Measurements from ENCODE around the gene ZNHIT2.

The ZNHIT2 gene

DNA sequence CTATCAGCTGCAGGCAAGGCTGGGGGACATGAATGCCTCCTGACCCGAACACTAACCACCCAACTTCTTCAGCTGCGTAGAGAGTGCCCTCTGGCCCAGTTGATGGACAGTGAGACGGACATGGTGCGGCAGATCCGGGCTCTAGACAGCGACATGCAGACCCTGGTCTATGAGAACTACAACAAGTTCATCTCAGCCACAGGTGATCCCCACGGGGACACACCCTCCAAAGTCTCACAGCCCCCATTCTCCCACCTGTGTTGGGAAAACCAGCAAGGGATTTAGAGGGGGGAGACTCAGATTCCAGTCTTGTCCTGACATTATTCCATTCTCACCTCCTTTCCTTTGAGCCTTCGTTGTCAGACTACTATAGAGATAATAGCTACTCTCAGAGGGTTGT is 20.6 kb downstream of the ZNHIT2 start:
- Histone ChIP-seq H3K27me3 (replicated peaks in 2 of 5; ENCODE audit: control insufficient read depth in 4 of 5, insufficient read depth in 5 of 5, low read length in 4 of 5) (no peaks in the 10 kb centered on the region), H3K36me3 (ENCODE audit: control insufficient read depth in 4 of 4, insufficient read depth in 4 of 4, low read length in 3 of 4) (peaks cover 0 to 15% (median 10%) of the 10 kb centered on the region in 4 experiments), H3K4me1 (ENCODE audit: control extremely low read depth in 1 of 4, control insufficient read depth in 4 of 4, insufficient read depth in 4 of 4, low read length in 3 of 4) (peaks cover 4 to 15% (median 9%) of the 10 kb centered on the region in 4 experiments), H3K9me3 (ENCODE audit: control extremely low read depth in 1 of 5, control insufficient read depth in 4 of 5, insufficient read depth in 2 of 5, low read depth in 1 of 5, low read length in 4 of 5) (no peaks in the 10 kb centered on the region), H3K4me3 (ENCODE audit: control insufficient read depth in 1 of 7, extremely low read depth in 1 of 7, insufficient read depth in 4 of 7, low read depth in 2 of 7, low read length in 6 of 7) (peak overlapping the region in 6 of 7 experiments; percentile 62 to 91 (median 80)), H3K27ac (ENCODE audit: insufficient read depth in 1 of 2, low read depth in 1 of 2, low read length in 2 of 2, poor library complexity in 1 of 2, severe bottlenecking in 2 of 2) (peak overlapping the region; percentile 68 to 86)
- ChIA-PET CTCF (interaction anchor here (0.8 to 4.9 kb wide), 7 partner anchors 9 to 248 kb away, joined by 3 to 56 read pairs (median 4); partner anchors contain the start of genes ARL2 and TM7SF2), POLR2A (interaction anchor here (1.2 to 1.6 kb wide), 3 partner anchors 14 to 84 kb away, joined by 3 to 5 read pairs (median 5); partner anchors contain the start of gene TM7SF2)
- WGBS (ENCODE audit: insufficient coverage): 66% methylated on average over 5 of the region's 8 CpGs
- DNase-seq: no peak

GRCh38 chr11:65095974-65096806 is 21.3 kb downstream of the ZNHIT2 start, which contains the start of gene VPS51:
TSS of gene VPS51 (plus strand) at chr11:65096214. CDS start at chr11:65096251, 37 bp downstream.
- CTCF ChIA-PET: interaction anchor here (0.6 to 4.9 kb wide), 7 partner anchors 9 to 789 kb away, joined by 3 to 56 read pairs (median 3); partner anchors contain the start of gene TM7SF2

DNA sequence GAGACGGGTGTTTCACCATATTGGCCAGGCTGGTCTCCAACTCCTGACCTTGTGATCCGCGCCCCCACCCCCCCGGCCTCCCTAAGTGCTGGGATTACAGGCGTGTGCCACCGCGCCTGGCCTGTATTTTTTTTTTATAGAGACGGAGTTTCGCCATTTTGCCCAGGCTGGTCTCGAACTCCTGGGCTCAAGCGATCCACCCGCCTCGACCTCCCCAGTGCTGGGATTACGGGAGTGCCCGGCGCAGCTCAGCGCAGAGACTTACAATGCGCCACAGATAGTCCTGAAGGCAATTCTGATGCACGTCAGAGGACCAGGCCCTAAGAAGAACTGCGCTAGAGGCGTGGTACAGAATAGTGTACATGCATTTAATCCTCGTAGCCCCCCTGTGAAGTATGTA is 22.1 kb downstream of the ZNHIT2 start:
- ChIA-PET POLR2A (interaction anchor here (1.4 to 2.0 kb wide), 3 partner anchors 9 to 86 kb away, joined by 5 read pairs; partner anchors contain the start of gene TM7SF2), CTCF (interaction anchor here (0.6 to 4.9 kb wide), 4 partner anchors 10 to 789 kb away, joined by 3 to 56 read pairs (median 4); partner anchors contain the start of genes CDCA5, TM7SF2 and ZFPL1)
- Histone ChIP-seq H3K27me3 (replicated peaks in 2 of 5; ENCODE audit: control insufficient read depth in 4 of 5, insufficient read depth in 5 of 5, low read length in 4 of 5) (no peaks in the 10 kb centered on the region), H3K27ac (ENCODE audit: insufficient read depth in 1 of 2, low read depth in 1 of 2, low read length in 2 of 2, poor library complexity in 1 of 2, severe bottlenecking in 2 of 2) (peak overlapping the region; percentile 68 to 86), H3K36me3 (ENCODE audit: control insufficient read depth in 4 of 4, insufficient read depth in 4 of 4, low read length in 3 of 4) (peaks cover 0 to 13% (median 9%) of the 10 kb centered on the region in 4 experiments), H3K9me3 (ENCODE audit: control extremely low read depth in 1 of 5, control insufficient read depth in 4 of 5, insufficient read depth in 2 of 5, low read depth in 1 of 5, low read length in 4 of 5) (no peaks in the 10 kb centered on the region), H3K4me1 (ENCODE audit: control extremely low read depth in 1 of 4, control insufficient read depth in 4 of 4, insufficient read depth in 4 of 4, low read length in 3 of 4) (peaks cover 4 to 15% (median 9%) of the 10 kb centered on the region in 4 experiments), H3K4me3 (ENCODE audit: control insufficient read depth in 1 of 7, extremely low read depth in 1 of 7, insufficient read depth in 4 of 7, low read depth in 2 of 7, low read length in 6 of 7) (peak overlapping the region in 4 of 7 experiments; percentile 77 to 91 (median 82))
- 85% methylated on average over 21 of the region's 22 CpGs for WGBS (ENCODE audit: insufficient coverage)
- DNase-seq: no peak

More at GRCh38 chr11:65095974-65096806, 21.3 kb downstream of the ZNHIT2 start, which contains the start of gene VPS51:
- H3K4me1 ChIP-seq (ENCODE audit: control extremely low read depth in 1 of 4, control insufficient read depth in 4 of 4, insufficient read depth in 4 of 4, low read length in 3 of 4): peaks cover 4 to 15% (median 9%) of the 10 kb centered on the region in 4 experiments
- 0% methylated on average over 35 of the region's 52 CpGs for WGBS (ENCODE audit: insufficient coverage)
- H3K9me3 ChIP-seq (ENCODE audit: control extremely low read depth in 1 of 5, control insufficient read depth in 4 of 5, insufficient read depth in 2 of 5, low read depth in 1 of 5, low read length in 4 of 5): no peaks in the 10 kb centered on the region
- H3K27ac ChIP-seq (ENCODE audit: insufficient read depth in 1 of 2, low read depth in 1 of 2, low read length in 2 of 2, poor library complexity in 1 of 2, severe bottlenecking in 2 of 2): peak within 1 kb of the TSS; percentile 68 to 86
- H3K27me3 ChIP-seq (replicated peaks in 2 of 5; ENCODE audit: control insufficient read depth in 4 of 5, insufficient read depth in 5 of 5, low read length in 4 of 5): no peaks in the 10 kb centered on the region
- POLR2A ChIA-PET: interaction anchor here (1.2 to 2.0 kb wide), 4 partner anchors 10 to 85 kb away, joined by 3 to 5 read pairs (median 5); partner anchors contain the start of gene TM7SF2
- H3K4me3 ChIP-seq (ENCODE audit: control insufficient read depth in 1 of 7, extremely low read depth in 1 of 7, insufficient read depth in 4 of 7, low read depth in 2 of 7, low read length in 6 of 7): peak within 1 kb of the TSS; percentile 47 to 91 (median 78)
- peak; percentile 94 to 96 (median 96) for DNase-seq
- H3K36me3 ChIP-seq (ENCODE audit: control insufficient read depth in 4 of 4, insufficient read depth in 4 of 4, low read length in 3 of 4): peaks cover 0 to 13% (median 9%) of the 10 kb centered on the region in 4 experiments

DNA sequence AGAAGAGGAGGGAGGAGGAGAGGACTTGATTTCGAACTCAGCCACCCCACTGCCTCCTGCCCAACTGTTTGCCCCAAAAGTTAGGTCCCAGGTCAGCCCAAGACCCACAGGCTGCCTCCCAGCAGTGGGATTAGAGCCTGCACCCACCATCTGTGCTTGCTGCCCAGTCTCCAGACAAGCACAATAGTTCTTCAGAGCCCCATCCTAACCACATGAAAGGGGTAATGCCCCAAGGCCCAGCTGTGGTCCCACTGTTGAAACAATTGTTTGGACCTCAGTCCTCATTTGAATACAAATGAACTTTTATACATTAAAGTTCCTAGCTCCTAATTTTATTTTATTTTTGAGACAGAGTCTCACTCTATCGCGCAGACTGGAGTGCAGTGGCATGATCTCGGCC is 26.9 kb downstream of the ZNHIT2 start:
- no peak for DNase-seq
- Histone ChIP-seq H3K36me3 (ENCODE audit: control insufficient read depth in 4 of 4, insufficient read depth in 4 of 4, low read length in 3 of 4) (peaks cover 1 to 41% (median 32%) of the 10 kb centered on the region in 4 experiments), H3K4me3 (ENCODE audit: control insufficient read depth in 1 of 7, extremely low read depth in 1 of 7, insufficient read depth in 4 of 7, low read depth in 2 of 7, low read length in 6 of 7) (no peak overlapping the region), H3K9me3 (ENCODE audit: control extremely low read depth in 1 of 5, control insufficient read depth in 4 of 5, insufficient read depth in 2 of 5, low read depth in 1 of 5, low read length in 4 of 5) (no peaks in the 10 kb centered on the region), H3K27me3 (replicated peaks in 2 of 5; ENCODE audit: control insufficient read depth in 4 of 5, insufficient read depth in 5 of 5, low read length in 4 of 5) (no peaks in the 10 kb centered on the region), H3K27ac (ENCODE audit: insufficient read depth in 1 of 2, low read depth in 1 of 2, low read length in 2 of 2, poor library complexity in 1 of 2, severe bottlenecking in 2 of 2) (no peak overlapping the region), H3K4me1 (ENCODE audit: control extremely low read depth in 1 of 4, control insufficient read depth in 4 of 4, insufficient read depth in 4 of 4, low read length in 3 of 4) (peaks cover 0 to 2% (median under 1%) of the 10 kb centered on the region in 4 experiments)
- POLR2A ChIA-PET: no interaction called here
- WGBS (ENCODE audit: insufficient coverage): 94% methylated on average over 3 of the region's 4 CpGs
- CTCF ChIA-PET: interaction anchor here (1.0 kb wide), 2 partner anchors 11 to 15 kb away, joined by 3 read pairs; no protein-coding TSS in a partner anchor

GRCh38 chr11:65089621-65090020 is 27.9 kb downstream of the ZNHIT2 start:
- peaks cover 4 to 47% (median 35%) of the 10 kb centered on the region in 4 experiments for H3K36me3 ChIP-seq (ENCODE audit: control insufficient read depth in 4 of 4, insufficient read depth in 4 of 4, low read length in 3 of 4)
- no peak for DNase-seq
- no peaks in the 10 kb centered on the region for H3K9me3 ChIP-seq (ENCODE audit: control extremely low read depth in 1 of 5, control insufficient read depth in 4 of 5, insufficient read depth in 2 of 5, low read depth in 1 of 5, low read length in 4 of 5)
- H3K4me3 ChIP-seq (ENCODE audit: control insufficient read depth in 1 of 7, extremely low read depth in 1 of 7, insufficient read depth in 4 of 7, low read depth in 2 of 7, low read length in 6 of 7): no peak overlapping the region
- POLR2A ChIA-PET: no interaction called here
- H3K4me1 ChIP-seq (ENCODE audit: control extremely low read depth in 1 of 4, control insufficient read depth in 4 of 4, insufficient read depth in 4 of 4, low read length in 3 of 4): peaks cover 0 to 9% (median 8%) of the 10 kb centered on the region in 4 experiments
- CTCF ChIA-PET: interaction anchor here (1.0 to 1.1 kb wide), 2 partner anchors 9 to 12 kb away, joined by 3 read pairs; no protein-coding TSS in a partner anchor
- 100% methylated on average over 2 of the region's 4 CpGs for WGBS (ENCODE audit: insufficient coverage)
- H3K27me3 ChIP-seq (replicated peaks in 2 of 5; ENCODE audit: control insufficient read depth in 4 of 5, insufficient read depth in 5 of 5, low read length in 4 of 5): no peaks in the 10 kb centered on the region
- H3K27ac ChIP-seq (ENCODE audit: insufficient read depth in 1 of 2, low read depth in 1 of 2, low read length in 2 of 2, poor library complexity in 1 of 2, severe bottlenecking in 2 of 2): no peak overlapping the region

- H3K27me3 ChIP-seq (replicated peaks in 2 of 5; ENCODE audit: control insufficient read depth in 4 of 5, insufficient read depth in 5 of 5, low read length in 4 of 5): no peaks in the 10 kb centered on the region
- ChIA-PET CTCF (no interaction called here), POLR2A (no interaction called here)
- no peak overlapping the region for H3K4me3 ChIP-seq (ENCODE audit: control insufficient read depth in 1 of 7, extremely low read depth in 1 of 7, insufficient read depth in 4 of 7, low read depth in 2 of 7, low read length in 6 of 7)
- H3K36me3 ChIP-seq (ENCODE audit: control insufficient read depth in 4 of 4, insufficient read depth in 4 of 4, low read length in 3 of 4): peaks cover 4 to 47% (median 35%) of the 10 kb centered on the region in 4 experiments
- peaks cover 7 to 22% (median 21%) of the 10 kb centered on the region in 4 experiments for H3K4me1 ChIP-seq (ENCODE audit: control extremely low read depth in 1 of 4, control insufficient read depth in 4 of 4, insufficient read depth in 4 of 4, low read length in 3 of 4)
- no peaks in the 10 kb centered on the region for H3K9me3 ChIP-seq (ENCODE audit: control extremely low read depth in 1 of 5, control insufficient read depth in 4 of 5, insufficient read depth in 2 of 5, low read depth in 1 of 5, low read length in 4 of 5)
- no peak for DNase-seq
- WGBS (ENCODE audit: insufficient coverage): 96% methylated on average over 14 of the region's 15 CpGs
- H3K27ac ChIP-seq (ENCODE audit: insufficient read depth in 1 of 2, low read depth in 1 of 2, low read length in 2 of 2, poor library complexity in 1 of 2, severe bottlenecking in 2 of 2): no peak overlapping the region
Measured at GRCh38 chr11:65087827-65088226, 29.7 kb downstream of the ZNHIT2 start.
